Activated CD4-positive, alpha-beta T cell treated with anti-CD3 and anti-CD28 coated beads for 24 hours (primary cell): ENCODE measurements around the gene SGK2.
"Not testable (repeated sequence)": the region's sequence is repeated elsewhere in the genome, so short reads cannot be mapped to it uniquely, and the experiment has no call there.

Experiments used
- DNase-seq, 2 donors: peaks; one replicate each; pipeline ENCODE4 v3.0.0-alpha.2; 2020; ENCODE audit warnings: low read depth in 2 of 2

SGK2 gene

GRCh38 chr20:43601960-43602359 lies 43.1 kb downstream of the SGK2 start:
- DNase-seq: not testable (repeated sequence)

DNA sequence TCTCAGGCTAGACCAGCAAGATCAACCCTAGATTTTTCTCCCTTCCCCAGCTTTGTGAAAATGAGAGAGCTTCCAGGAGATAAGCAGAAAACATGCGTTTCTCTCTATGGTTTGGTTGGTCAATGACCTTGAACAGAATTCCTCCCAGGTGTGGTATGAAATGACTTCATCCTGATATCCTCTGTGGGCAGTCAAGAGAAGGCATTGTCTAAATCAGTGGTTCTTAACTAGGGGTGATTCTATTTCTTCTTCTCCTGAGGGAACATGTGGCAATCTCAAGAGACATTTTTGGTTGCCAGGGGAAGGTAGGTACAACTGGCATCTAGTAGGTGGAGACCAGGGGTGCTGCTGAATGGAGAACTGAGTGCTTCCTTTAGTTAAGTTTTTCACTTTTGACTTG lies 44.3 kb downstream of the SGK2 start:
- DNase-seq: no peak

DNA sequence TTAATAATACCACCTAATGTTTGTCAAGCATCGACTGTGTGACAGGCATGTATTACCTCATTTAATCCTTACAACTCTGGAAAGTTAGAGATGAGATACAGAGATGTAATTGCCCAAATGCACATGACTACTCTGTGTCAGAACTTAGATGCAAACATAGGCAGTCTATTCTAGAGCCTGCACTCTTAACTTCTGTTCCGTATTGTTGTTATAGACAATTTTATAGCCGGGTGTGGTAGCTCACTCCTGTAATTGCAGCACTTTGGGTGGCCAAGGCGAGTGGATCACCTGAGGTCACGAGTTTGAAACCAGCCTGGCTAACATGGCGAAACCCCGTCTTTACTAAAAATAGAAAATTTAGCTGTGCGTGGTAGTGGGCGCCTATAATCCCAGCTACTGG lies 46.9 kb downstream of the SGK2 start:
- DNase-seq: no peak

- DNase-seq: not testable (repeated sequence)
Observed at GRCh38 chr20:43607278-43607677, 48.5 kb downstream of the SGK2 start.

- no peak for DNase-seq
Observed at GRCh38 chr20:43631598-43631997, 72.8 kb downstream of the SGK2 start.
